Cardiac fibroblast (primary cell): ENCODE results near the gene FAM131B.

ENCODE experiments used
- DNase-seq, 2 donors: peaks; one replicate each; pipeline versions ENCODE4 v3.0.0 to v3.0.0-alpha.2; 2010; ENCODE audit warnings: low read depth in 2 of 2
- H3K4me3 ChIP-seq, 2 donors: replicated peaks in 1 of 2; 1 replicate in 1 of 2; 2 replicates in 1 of 2; pipeline ENCODE4 v1.5.1; 2011; ENCODE audit warnings: low read depth in 2 of 2, low read length in 2 of 2, mild to moderate bottlenecking in 2 of 2, moderate library complexity in 1 of 2
- CTCF ChIP-seq: IDR thresholded peaks from one replicate; pipeline ENCODE4 v1.5.1; 2011; ENCODE audit warnings: low read depth, mild to moderate bottlenecking, low read length, inconsistent platforms

The FAM131B gene

DNA sequence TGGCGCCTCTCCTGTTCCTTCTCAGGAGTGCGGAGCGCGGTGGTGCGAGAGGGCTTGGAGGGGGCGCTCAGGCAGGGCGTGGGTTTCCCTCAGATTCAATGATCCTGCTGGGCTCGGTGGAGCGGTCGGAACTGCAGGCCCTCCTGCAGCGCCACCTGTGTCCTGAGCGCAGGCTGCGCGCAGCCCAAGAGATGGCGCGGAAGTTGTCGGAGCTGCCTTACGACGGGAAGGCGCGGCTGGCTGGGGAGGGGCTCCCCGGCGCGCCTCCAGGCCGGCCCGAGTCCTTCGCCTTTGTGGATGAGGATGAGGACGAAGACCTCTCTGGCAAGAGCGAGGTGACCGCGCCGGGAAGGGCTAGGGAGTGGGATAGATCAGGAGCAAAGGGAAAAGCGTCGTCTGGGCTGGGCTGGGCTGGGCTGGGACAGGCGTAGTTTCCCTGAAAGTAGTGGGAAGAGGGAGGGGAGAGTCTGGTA, 17.0 kb downstream of the FAM131B start:
- peak; percentile 19 to 25 for DNase-seq
- no peak overlapping the region for H3K4me3 ChIP-seq
- TF ChIP-seq CTCF = peak; percentile 40

DNA sequence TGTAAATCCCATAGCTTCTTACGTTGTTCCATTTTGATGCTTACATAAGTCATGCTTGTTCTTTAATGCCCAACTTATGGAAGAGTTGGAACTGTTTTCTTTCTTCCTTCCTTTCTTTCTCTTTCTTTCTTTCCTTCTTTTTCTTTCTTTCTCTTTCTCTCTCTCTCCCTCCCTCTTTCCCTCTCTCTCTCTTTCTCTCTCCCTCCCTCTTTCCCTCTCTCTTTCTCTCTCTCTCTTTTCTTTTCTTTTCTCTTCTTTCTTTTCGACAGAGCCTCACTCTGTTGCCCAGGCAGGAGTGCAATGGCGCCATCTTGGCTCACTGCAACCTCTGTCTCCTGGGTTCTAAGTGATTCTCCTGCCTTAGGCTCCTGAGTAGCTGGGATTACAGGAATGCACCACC, 18.9 kb downstream of the FAM131B start:
- no peak for TF ChIP-seq CTCF
- no peak overlapping the region for H3K4me3 ChIP-seq
- DNase-seq = no peak

DNA sequence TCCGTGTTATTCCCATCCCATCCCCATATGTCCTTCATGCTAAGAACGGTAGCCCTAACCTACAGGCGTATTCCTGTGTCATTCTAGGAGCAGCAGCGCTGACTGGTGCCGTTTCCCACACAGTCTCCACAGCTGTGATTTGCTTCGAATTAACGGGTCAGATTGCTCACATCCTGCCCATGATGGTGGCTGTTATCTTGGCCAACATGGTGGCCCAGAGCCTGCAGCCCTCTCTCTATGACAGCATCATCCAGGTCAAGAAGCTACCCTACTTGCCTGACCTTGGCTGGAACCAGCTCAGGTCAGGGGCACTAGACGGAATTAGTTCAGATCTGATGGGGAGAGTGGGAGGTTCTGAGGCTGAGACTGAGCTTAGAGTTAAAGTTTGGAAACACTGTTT, 20.7 kb downstream of the FAM131B start:
- no peak for TF ChIP-seq CTCF
- no peak for DNase-seq
- no peak overlapping the region for H3K4me3 ChIP-seq

- no peak for TF ChIP-seq CTCF
Measured at GRCh38 chr7:143337216-143337615, 25.3 kb downstream of the FAM131B start.

GRCh38 chr7:143334244-143334643, 28.3 kb downstream of the FAM131B start:
- no peak overlapping the region for H3K4me3 ChIP-seq
- peak in 1 of 2 donors; percentile 9 for DNase-seq
- TF ChIP-seq CTCF = no peak

More at GRCh38 chr7:143337216-143337615, 25.3 kb downstream of the FAM131B start:
- no peak for DNase-seq
- no peak overlapping the region for H3K4me3 ChIP-seq

DNA sequence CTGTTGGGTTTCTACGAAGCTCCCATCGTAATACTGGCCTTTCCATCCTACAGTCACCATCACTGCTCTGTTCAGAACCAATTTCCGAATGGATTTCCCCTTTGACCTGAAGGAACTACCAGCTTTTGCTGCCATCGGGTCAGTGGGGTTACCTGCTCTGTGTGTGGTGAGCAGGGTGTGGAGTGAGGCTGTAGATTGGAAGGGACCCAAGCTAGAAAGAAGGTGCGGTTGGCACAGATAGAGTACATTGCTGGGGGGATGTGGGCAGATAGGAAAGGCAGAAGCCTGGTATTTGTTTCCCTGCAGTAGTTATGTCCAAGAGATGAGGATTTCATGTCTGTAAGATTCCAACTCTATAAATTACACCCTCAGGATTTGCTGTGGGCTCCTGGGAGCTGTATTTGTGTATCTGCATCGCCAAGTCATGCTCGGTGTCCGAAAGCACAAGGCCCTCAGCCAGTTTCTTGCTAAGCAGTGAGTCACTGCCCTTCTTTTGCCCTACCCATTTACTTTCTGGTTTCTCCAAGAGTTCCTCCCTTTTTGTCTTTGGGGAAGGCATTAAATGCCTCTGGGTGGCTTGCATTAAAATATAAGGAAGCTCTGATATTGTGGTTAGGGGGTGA, 31.2 kb downstream of the FAM131B start:
- H3K4me3 ChIP-seq = no peak overlapping the region
- no peak for TF ChIP-seq CTCF
- peak; percentile 86 to 94 for DNase-seq
